Stimulated activated CD8-positive, alpha-beta memory T cell treated with anti-CD3 and anti-CD28 coated beads, Interleukin-12 subunit alpha, Interleukin-12 subunit beta, amount 100 ng/mL, for 4 hours (primary cell): ENCODE results near the gene CBFB.
"Not testable (repeated sequence)": the region's sequence is repeated elsewhere in the genome, so short reads cannot be mapped to it uniquely, and the experiment has no call there.

Experiments used
- DNase-seq: peaks from one replicate; pipeline ENCODE4 v3.0.0-alpha.2; 2020; ENCODE audit warnings: low read depth

The CBFB gene

DNA sequence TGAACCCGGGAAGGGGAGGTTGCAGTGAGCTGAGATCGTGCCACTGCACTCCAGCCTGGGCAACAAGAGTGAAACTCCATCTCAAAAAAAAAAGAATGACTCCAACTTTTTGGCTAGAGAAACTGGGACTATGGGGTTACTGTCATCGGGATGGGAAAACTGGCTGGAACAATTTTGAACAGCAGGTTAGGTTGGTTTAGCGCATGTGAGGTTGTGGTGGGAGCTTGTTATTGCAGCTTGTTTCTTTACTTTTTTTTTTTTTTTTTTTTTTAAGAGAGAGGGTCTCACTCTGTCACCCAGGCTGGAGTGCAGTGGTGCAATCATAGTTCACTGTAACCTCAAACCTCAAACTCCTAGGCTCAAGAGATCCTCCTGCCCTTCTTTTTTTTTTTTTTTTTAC lies 12.6 kb downstream of the CBFB start:
- not testable (repeated sequence) for DNase-seq

DNA sequence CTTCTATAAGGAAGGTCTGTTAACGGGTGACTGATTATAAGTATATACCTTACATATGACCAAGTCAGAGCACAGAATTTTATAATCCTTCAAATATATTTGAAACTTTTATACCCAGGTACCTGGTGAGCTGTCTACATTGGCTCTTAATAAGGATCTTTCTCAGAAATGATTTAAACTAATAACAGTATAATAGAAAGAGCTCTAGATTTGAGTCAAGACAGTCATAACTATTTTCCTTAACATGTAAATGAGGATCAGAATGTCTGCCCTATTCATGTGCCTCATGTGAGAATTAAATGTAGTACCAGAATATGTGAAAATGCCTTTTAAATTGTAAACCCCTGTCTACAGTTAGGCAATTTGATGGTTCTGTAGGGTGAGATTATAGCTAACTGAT lies 14.5 kb downstream of the CBFB start:
- DNase-seq, result no peak

DNA sequence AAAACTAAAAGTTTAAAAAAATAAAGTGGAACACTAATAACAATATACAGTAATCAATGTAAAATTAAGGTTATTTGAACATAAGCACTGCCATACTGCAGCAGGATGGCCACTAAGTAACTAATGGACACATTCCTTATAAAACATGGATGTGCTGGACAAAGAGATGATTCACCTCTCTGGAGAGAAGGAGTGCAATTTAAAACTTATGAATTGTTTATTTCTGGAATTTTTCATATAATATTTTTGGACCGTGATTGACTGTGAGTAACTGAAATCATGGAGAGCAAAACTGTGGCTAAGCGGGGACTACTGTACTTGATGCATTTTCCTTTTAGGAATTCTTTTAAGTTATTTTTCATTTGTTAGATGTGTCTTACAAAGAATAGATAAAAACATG lies 21.8 kb downstream of the CBFB start:
- DNase-seq, result no peak

GRCh38 chr16:67052399-67052798 lies 23.4 kb downstream of the CBFB start:
- no peak for DNase-seq

- DNase-seq, result no peak
Observed at GRCh38 chr16:67053767-67054334, 24.9 kb downstream of the CBFB start.

DNA sequence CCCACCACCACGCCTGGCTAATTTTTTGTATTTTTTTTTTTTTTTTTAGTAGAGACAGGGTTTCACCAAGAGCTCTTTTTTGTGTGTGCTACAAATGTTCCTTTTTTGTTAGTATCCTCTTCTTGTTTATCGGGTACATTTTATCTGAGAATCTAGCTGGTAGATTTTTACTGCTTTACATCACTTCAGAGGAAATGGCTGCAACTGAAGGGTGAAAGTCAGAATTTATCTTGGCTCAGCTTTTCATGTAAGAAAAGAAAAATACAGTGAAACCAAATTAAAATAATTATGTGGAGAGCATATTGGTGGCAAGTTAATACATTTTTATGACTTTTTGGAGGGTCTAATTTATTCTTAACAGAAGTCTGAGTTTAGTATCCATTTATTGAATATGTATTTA lies 26.0 kb downstream of the CBFB start:
- DNase-seq, result no peak

DNA sequence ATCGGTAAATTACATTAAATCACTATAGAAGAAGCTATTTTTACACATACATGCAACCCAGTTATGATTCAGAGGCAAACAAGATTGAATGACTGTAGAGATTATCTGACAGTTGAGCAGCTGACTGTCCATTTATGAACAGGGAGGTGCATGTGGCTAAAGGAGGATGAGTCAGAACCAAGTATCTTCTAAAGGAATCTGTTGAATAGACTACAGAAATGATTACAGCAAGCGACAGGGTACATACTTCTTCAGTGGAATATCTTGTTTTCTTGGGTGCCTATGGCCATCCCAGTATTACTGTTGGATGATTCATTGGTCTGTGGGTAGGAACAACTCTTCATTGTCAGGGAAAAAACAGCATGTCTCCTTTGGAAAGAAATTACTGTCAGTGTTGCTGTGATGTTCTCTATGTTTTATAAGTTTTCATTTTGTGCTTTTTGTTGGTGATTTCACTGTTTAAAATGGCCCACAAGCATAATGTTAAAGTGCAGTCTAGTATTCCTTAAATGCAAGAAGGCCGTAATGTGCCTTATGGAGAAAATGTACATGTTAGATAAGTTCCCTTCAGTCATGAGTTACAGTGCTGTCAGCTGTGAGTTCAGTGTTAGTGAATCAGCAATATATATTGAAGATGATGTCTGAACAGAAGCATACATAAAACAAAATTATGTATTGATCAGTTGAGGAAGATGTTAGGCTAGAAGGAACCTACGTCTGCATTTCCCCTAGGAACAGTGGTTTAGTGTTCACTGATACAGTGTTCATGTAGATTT lies 27.0 kb downstream of the CBFB start:
- DNase-seq, result no peak

DNA sequence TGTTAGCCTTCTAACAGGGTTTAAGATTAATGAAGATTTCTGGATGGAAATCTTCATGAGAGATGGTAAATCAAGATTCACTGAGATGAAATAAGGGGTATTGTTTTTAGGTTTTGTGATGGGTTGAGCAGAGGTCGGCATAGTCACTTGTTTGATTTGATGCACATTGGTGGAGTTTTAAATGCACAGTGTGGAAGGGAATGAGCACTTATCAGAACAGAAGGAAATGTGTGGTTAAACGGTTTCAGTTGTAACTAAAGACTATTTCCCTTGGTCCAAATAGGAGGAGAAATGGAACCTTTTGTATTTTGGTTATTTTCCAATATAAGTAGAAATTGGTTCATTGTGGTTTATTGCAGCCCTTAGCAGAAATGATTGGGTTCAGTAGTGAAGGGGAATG lies 34.1 kb downstream of the CBFB start:
- DNase-seq, result no peak

DNA sequence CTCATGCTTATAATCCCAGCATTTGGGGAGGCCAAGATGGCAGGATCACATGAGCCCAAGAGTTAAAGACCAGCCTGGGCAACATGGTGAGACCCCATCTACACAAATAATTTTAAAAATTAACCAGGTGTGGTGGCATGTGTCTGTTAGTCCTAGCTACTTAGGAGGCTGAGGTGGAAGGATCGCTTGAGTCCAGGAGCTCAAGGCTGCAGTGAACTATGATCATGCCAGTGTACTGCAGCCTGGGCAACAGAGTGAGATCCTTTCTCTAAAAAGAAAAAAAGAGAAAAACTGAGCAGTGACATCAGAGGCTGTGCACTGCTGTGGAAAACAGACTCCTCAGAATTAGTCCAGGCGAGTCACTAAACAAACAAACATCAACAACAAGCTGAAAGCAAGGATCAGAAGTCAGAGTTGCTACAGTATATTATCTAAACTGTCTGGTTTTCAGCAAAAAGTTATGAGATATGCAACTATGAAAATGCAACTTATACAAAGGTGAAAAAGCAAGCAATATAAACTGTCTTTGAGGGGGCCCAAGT lies 39.3 kb downstream of the CBFB start:
- no peak for DNase-seq

GRCh38 chr16:67071476-67072048 lies 42.6 kb downstream of the CBFB start:
- DNase-seq, result no peak

- no peak for DNase-seq
Observed at GRCh38 chr16:67075331-67075730, 46.4 kb downstream of the CBFB start.

DNA sequence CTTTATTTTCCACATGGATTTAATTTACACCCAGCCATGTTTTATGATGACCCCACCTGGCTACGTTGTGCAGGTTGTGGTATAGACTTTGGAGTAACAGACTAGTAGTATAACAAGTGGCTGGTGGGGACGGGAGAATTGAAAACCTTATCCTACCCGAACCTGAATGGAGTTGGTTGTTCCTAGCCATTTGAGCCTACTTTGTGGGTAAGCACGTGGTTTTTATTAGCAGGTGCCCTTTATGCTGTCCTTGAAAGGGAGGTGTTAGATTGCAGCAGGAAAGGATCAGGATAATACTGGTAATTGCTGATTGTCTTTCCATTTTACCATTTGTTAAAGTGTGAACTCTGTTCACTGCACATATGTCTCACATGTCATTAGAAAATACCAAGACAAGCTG lies 48.9 kb downstream of the CBFB start:
- no peak for DNase-seq

DNA sequence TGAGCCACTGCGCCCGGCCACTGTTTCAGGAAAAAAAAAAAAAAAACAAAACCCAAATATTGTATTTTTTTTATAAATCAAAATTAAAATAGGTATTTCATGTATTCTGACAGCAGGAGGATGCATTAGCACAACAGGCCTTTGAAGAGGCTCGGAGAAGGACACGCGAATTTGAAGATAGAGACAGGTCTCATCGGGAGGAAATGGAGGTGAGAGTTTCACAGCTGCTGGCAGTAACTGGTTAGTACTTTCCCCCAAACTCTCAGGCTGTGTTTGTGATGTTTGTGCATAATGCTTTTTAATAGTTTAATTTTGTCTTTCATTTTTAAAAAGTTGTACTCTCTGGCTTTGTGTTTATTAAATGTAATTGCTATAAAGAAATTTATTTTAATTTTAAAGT lies 53.2 kb downstream of the CBFB start:
- no peak for DNase-seq

DNA sequence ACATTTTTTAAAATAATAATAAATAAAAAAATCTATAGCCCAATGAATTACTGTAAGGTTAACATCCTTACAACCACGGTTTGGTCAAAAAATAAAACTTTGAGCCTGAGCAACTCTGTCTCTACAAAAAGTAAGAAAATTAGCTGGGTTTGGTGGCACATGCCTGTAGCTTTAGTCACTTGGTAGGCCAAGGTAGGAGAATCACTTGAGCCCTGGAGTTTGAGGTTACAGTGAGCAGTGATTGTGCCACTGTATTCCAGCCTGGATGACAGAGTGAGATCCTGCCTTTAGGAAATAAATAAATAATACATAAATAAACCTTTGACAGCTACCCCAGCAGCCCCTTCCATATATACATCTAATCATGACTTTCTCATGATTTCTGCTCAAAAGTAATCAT lies 53.9 kb downstream of the CBFB start:
- no peak for DNase-seq

DNA sequence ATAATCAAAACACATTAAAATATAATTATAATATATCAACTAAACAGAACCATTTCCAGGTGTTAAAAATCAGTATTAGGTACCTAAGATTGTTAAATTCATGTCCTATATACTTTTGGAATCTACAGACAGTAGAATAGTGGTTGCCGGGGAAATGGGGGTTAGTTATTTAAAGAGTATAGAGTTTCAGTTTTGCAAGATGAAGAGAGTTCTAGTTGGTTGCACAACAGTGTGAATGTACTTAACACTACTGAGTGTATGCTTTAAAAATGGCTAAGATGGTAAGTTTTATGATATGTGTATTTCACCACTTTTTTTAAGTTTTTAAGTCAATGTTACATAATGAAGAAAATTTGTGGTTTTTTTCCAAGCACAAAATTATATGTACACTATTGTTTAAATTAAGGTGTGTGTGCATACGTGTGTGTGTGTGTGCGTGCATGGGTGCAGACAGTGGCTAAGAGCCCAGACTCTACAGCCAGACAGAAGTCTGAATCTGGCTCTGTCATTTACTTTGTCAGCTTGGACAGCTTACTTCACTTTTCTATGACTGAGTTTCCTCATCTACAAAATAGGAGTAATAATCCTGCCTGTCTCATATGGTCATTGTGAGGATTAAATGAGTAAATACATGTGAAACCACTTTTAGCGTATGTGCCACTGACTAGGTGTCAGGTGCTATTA lies 55.5 kb downstream of the CBFB start:
- DNase-seq, result no peak

- no peak for DNase-seq
Observed at GRCh38 chr16:67086822-67087221, 57.9 kb downstream of the CBFB start.

DNA sequence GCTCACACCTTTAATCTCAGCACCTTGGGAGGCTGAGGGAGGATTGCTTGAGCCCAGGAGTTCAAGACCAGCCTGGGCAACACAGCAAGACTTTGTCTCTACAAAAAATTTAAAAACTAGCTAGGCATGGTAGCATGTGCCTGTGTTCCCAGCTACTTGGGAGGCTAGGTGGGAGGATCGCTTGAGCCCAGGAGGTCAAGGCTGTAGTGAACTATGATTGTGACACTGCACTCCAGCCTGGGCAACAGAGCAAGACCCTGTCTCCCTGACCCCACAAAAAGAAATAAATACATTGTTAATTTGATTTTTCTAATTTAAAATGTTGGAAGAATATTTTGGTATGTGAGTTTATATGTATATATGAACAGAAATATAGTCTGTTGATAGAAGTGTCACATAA lies 58.3 kb downstream of the CBFB start:
- no peak for DNase-seq

DNA sequence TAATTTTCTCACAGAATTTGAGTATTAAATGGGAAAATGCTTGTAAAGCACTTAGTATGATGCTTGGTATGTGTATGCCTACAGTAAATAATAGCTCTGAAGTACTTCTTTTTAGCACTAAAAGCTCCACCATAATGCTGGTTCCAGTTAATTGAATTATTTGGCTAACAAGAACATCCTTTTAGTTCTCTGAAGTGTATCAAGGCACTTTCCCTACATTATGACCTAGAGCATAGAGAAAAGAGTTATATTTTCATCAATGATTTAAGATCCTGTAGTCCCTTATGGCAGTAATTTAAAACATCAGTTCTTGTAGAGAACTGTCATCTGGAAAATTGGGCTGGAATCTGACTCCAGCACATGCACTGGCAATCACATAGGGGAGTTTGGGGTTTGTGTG lies 58.9 kb downstream of the CBFB start:
- no peak for DNase-seq

DNA sequence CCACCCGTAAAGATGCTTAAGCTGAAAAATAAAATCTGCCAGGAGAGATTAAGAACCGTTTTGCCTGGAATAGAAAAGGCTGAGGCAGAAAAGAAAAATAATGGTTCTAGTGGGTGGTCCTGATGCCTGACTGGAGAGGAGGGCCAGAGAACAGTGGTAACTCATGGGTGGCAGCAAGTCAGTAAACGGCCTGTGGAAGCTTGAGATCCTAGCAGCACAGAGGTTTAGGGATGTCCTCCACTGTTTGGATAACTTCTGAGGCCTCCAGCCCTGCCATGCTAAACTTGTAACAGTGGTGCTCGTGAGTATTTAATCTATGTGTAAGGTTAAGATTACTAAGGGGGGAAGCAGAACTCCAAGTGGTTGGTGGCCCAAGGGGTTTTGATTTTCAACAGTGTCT lies 59.6 kb downstream of the CBFB start:
- DNase-seq, result no peak

DNA sequence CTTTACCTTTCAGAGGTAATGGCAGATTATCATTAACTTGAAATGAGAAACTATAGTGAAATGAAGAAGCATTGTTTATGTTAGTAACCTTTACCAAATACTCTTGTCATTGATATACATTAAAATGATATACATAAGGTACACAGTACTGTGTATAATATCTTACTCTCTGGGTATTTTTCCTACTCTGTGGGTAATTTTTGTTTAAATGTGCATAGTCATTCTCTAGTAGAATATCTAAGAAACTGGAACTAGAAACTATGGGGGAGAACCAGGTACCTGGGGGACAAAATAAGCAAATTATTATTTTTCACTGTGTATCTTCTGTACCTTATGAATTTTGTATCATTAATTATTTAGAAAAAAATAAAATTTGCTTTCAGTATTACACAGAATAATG lies 60.2 kb downstream of the CBFB start:
- DNase-seq, result no peak

- DNase-seq, result no peak
Observed at GRCh38 chr16:67091906-67092566, 63.1 kb downstream of the CBFB start.

GRCh38 chr16:67093098-67093726 lies 64.3 kb downstream of the CBFB start:
- no peak for DNase-seq
